Endodermal cell (in vitro differentiated cells): ENCODE data around the gene PRKCZ. TPM values are rescaled to one million over a fixed set of nuclear protein-coding genes. Genes with fewer than 3 reads are reported as not detected.

Experiments
- DNase-seq: peaks from one replicate; pipeline ENCODE4 v3.0.0-alpha.2; 2017
- H3K27ac ChIP-seq: 2 replicates; pipeline ENCODE4 v1.5.1; 2013; ENCODE audit warnings: mild to moderate bottlenecking, low read depth, low read length, moderate library complexity
- H3K27me3 ChIP-seq: 2 replicates; pipeline ENCODE4 v1.6.1; 2013; ENCODE audit warnings: mild to moderate bottlenecking, low read length, moderate library complexity; ENCODE audit not compliant: insufficient read depth, control insufficient read depth, poor library complexity, severe bottlenecking
- H3K36me3 ChIP-seq: 2 replicates; pipeline ENCODE4 v1.7.0; 2013; ENCODE audit warnings: mild to moderate bottlenecking, low read length, moderate library complexity; ENCODE audit not compliant: control insufficient read depth, insufficient read depth
- H3K4me1 ChIP-seq: one replicate; pipeline ENCODE4 v1.7.0; 2013; ENCODE audit warnings: low read length; ENCODE audit not compliant: control insufficient read depth, insufficient read depth
- H3K4me3 ChIP-seq: 2 replicates; pipeline ENCODE4 v1.5.1; 2013; ENCODE audit warnings: mild to moderate bottlenecking, low read length, moderate library complexity
- H3K9ac ChIP-seq: 2 replicates; pipeline ENCODE4 v1.6.1; 2013; ENCODE audit warnings: mild to moderate bottlenecking, low read length, moderate library complexity; ENCODE audit not compliant: poor library complexity, severe bottlenecking; ENCODE audit errors: extremely low read depth
- H3K9me3 ChIP-seq: 2 replicates; pipeline ENCODE4 v1.6.1; 2013; ENCODE audit warnings: mild to moderate bottlenecking, low read length, moderate library complexity; ENCODE audit not compliant: control insufficient read depth
- H3K27ac Mint-ChIP-seq: 2 replicates; pipeline ENCODE4 v1.8.0; 2020; ENCODE audit warnings: mixed read lengths
- H3K27me3 Mint-ChIP-seq: 2 replicates; pipeline ENCODE4 v1.8.0; 2021; ENCODE audit warnings: mild to moderate bottlenecking, mixed read lengths; ENCODE audit not compliant: insufficient read depth
- H3K36me3 Mint-ChIP-seq: 2 replicates; pipeline ENCODE4 v1.8.0; 2020; ENCODE audit warnings: low read depth, mixed read lengths
- H3K4me1 Mint-ChIP-seq: 2 replicates; pipeline ENCODE4 v1.8.0; 2020; ENCODE audit warnings: mixed read lengths
- H3K4me3 Mint-ChIP-seq: 2 replicates; pipeline ENCODE4 v1.8.0; 2020; ENCODE audit warnings: mild to moderate bottlenecking, moderate library complexity, mixed read lengths
- H3K9me3 Mint-ChIP-seq: 2 replicates; pipeline ENCODE4 v1.8.0; 2020; ENCODE audit warnings: mild to moderate bottlenecking, mixed read lengths
- CTCF ChIP-seq: fragments of 200-600 bp; sonication (generic); conservative IDR thresholded peaks from 2 replicates; pipeline ENCODE4 v1.5.0; 2021; ENCODE audit warnings: antibody characterized with exemption, mild to moderate bottlenecking
- WGBS, 2 experiments: methylation state at CpG; one replicate each; pipeline versions ENCODE4 v1.1.5 to v1.1.7; 2013; ENCODE audit warnings: missing lambda C conversion rate in 2 of 2, mixed read lengths in 1 of 2; ENCODE audit not compliant: insufficient coverage in 1 of 2, insufficient read length in 1 of 2; 5-methylcytosine and 5-hydroxymethylcytosine counted together
- total RNA-seq, 2 donors: library from RNA; stranded (reverse); fragmentation: NEBNext Ultra II Directional in 1 of 2; extraction: Animal tissue kit (Norgen Biotek cat#: 25700) in 1 of 2; gene quantifications; 2 replicates in 1 of 2; 3 replicates in 1 of 2; pipeline ENCODE4 v1.2.1, GENCODE V29; 2021

Gene PRKCZ
- total RNA-seq, 2 donors from 2014 or later = 49.9 to 68.5 TPM

GRCh38 chr1:2194898-2195673 lies 144.9 kb downstream of the PRKCZ start:
- peaks cover 6% of the 10 kb centered on the region for H3K36me3 ChIP-seq
- Mint-ChIP-seq H3K4me1 (peaks cover 13% of the 10 kb centered on the region), H3K27me3 (no peaks in the 10 kb centered on the region), H3K27ac (peak overlapping the region; percentile 90), H3K4me3 (peak overlapping the region; percentile 67), H3K36me3 (peaks cover 7% of the 10 kb centered on the region), H3K9me3 (no peaks in the 10 kb centered on the region)
- H3K4me1 ChIP-seq = peaks cover 5% of the 10 kb centered on the region
- H3K4me3 ChIP-seq = peak overlapping the region; percentile 72
- WGBS, 2 experiments = 1 to 4% methylated on average over 18 to 35 of the region's 35 CpGs
- H3K27me3 ChIP-seq = no peaks in the 10 kb centered on the region
- peak; percentile 94 for TF ChIP-seq CTCF
- H3K27ac ChIP-seq = peak overlapping the region; percentile 73
- DNase-seq = peak; percentile 96
- no peaks in the 10 kb centered on the region for H3K9me3 ChIP-seq
- no peak overlapping the region for H3K9ac ChIP-seq

GRCh38 chr1:2195785-2196184 lies 145.6 kb downstream of the PRKCZ start:
- Histone ChIP-seq H3K4me1 (peaks cover 5% of the 10 kb centered on the region), H3K36me3 (peaks cover 6% of the 10 kb centered on the region), H3K27ac (peak overlapping the region; percentile 44), H3K9me3 (no peaks in the 10 kb centered on the region), H3K4me3 (no peak overlapping the region), H3K9ac (no peak overlapping the region), H3K27me3 (no peaks in the 10 kb centered on the region)
- Mint-ChIP-seq H3K36me3 (peaks cover 7% of the 10 kb centered on the region), H3K9me3 (no peaks in the 10 kb centered on the region), H3K4me3 (no peak overlapping the region), H3K4me1 (peaks cover 10% of the 10 kb centered on the region), H3K27ac (no peak overlapping the region), H3K27me3 (no peaks in the 10 kb centered on the region)
- TF ChIP-seq CTCF = no peak
- 88 to 100% methylated on average over 5 to 11 of the region's 11 CpGs for WGBS, 2 experiments
- no peak for DNase-seq

- Mint-ChIP-seq H3K9me3 (no peaks in the 10 kb centered on the region), H3K27ac (no peak overlapping the region), H3K27me3 (no peaks in the 10 kb centered on the region), H3K4me1 (peaks cover 5% of the 10 kb centered on the region), H3K36me3 (peaks cover 5% of the 10 kb centered on the region), H3K4me3 (no peak overlapping the region)
- TF ChIP-seq CTCF = no peak
- Histone ChIP-seq H3K36me3 (peaks cover 4% of the 10 kb centered on the region), H3K4me3 (no peak overlapping the region), H3K4me1 (peaks cover 5% of the 10 kb centered on the region), H3K9ac (no peak overlapping the region), H3K27me3 (no peaks in the 10 kb centered on the region), H3K27ac (no peak overlapping the region), H3K9me3 (no peaks in the 10 kb centered on the region)
- no peak for DNase-seq
- 88 to 96% methylated on average over 8 to 17 of the region's 17 CpGs for WGBS, 2 experiments
Observed at GRCh38 chr1:2196901-2197638, 146.9 kb downstream of the PRKCZ start.
